ENCODE results near the gene SFXN2. TPM values are rescaled to one million over a fixed set of nuclear protein-coding genes. Genes with fewer than 3 reads are reported as not detected.
A peak's percentile ranks its signal among the peaks of the same experiment; 100 is the strongest.

SFXN2 gene
- total and polyA plus RNA-seq, 2 experiments from 2014 or later: 5.7 to 6.2 TPM

GRCh38 chr10:102743078-102743587 is 28.7 kb downstream of the SFXN2 start:
- TF ChIP-seq, protein P1, sequence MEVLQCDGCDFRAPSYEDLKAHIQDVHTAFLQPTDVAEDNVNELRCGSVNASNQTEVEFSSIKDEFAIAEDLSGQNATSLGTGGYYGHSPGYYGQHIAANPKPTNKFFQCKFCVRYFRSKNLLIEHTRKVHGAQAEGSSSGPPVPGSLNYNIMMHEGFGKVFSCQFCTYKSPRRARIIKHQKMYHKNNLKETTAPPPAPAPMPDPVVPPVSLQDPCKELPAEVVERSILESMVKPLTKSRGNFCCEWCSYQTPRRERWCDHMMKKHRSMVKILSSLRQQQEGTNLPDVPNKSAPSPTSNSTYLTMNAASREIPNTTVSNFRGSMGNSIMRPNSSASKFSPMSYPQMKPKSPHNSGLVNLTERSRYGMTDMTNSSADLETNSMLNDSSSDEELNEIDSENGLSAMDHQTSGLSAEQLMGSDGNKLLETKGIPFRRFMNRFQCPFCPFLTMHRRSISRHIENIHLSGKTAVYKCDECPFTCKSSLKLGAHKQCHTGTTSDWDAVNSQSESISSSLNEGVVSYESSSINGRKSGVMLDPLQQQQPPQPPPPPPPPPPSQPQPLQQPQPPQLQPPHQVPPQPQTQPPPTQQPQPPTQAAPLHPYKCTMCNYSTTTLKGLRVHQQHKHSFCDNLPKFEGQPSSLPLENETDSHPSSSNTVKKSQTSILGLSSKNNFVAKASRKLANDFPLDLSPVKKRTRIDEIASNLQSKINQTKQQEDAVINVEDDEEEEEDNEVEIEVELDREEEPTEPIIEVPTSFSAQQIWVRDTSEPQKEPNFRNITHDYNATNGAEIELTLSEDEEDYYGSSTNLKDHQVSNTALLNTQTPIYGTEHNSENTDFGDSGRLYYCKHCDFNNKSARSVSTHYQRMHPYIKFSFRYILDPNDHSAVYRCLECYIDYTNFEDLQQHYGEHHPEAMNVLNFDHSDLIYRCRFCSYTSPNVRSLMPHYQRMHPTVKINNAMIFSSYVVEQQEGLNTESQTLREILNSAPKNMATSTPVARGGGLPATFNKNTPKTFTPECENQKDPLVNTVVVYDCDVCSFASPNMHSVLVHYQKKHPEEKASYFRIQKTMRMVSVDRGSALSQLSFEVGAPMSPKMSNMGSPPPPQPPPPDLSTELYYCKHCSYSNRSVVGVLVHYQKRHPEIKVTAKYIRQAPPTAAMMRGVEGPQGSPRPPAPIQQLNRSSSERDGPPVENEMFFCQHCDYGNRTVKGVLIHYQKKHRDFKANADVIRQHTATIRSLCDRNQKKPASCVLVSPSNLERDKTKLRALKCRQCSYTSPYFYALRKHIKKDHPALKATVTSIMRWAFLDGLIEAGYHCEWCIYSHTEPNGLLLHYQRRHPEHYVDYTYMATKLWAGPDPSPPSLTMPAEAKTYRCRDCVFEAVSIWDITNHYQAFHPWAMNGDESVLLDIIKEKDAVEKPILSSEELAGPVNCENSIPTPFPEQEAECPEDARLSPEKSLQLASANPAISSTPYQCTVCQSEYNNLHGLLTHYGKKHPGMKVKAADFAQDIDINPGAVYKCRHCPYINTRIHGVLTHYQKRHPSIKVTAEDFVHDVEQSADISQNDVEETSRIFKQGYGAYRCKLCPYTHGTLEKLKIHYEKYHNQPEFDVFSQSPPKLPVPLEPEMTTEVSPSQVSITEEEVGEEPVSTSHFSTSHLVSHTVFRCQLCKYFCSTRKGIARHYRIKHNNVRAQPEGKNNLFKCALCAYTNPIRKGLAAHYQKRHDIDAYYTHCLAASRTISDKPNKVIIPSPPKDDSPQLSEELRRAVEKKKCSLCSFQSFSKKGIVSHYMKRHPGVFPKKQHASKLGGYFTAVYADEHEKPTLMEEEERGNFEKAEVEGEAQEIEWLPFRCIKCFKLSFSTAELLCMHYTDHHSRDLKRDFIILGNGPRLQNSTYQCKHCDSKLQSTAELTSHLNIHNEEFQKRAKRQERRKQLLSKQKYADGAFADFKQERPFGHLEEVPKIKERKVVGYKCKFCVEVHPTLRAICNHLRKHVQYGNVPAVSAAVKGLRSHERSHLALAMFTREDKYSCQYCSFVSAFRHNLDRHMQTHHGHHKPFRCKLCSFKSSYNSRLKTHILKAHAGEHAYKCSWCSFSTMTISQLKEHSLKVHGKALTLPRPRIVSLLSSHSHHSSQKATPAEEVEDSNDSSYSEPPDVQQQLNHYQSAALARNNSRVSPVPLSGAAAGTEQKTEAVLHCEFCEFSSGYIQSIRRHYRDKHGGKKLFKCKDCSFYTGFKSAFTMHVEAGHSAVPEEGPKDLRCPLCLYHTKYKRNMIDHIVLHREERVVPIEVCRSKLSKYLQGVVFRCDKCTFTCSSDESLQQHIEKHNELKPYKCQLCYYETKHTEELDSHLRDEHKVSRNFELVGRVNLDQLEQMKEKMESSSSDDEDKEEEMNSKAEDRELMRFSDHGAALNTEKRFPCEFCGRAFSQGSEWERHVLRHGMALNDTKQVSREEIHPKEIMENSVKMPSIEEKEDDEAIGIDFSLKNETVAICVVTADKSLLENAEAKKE (CRISPR knock-in tag; IDR thresholded peaks at IDR 0.05): no peak
- Histone ChIP-seq H2AFZ (no peak overlapping the region), H3K4me2 (peak overlapping the region; percentile 67), H3K4me1 (ENCODE audit: insufficient read depth) (peaks cover 5% of the 10 kb centered on the region; the same call in 1 of the 2 replicates), H3K79me2 (replicated peaks; ENCODE audit: insufficient read depth) (peaks cover 20% of the 10 kb centered on the region), H4K20me1 (replicated peaks; ENCODE audit: insufficient read depth) (0 out of 2 replicates have a peak, but pooled peaks cover 1% of the 10 kb centered on the region), H3F3A (replicated peaks; ENCODE audit: low read depth) (no peaks in the 10 kb centered on the region; the same call in 1 of the 2 replicates), H3K27ac (ENCODE audit: low read depth) (no peak overlapping the region), H3K4me3 (peak overlapping the region; percentile 40), H3K9me2 (ENCODE audit: insufficient read depth) (no peaks in the 10 kb centered on the region), H3K27me3 (ENCODE audit: insufficient read depth) (no peaks in the 10 kb centered on the region), H3K36me3 (ENCODE audit: insufficient read depth) (no peaks in the 10 kb centered on the region)
- DNase-seq (ENCODE audit: low spot score): no peak
- H3K27ac Mint-ChIP-seq: peak overlapping the region; percentile 25; the same call in 1 of the 2 replicates
- peak overlapping the region; percentile 95 for H3K4me3 Mint-ChIP-seq
- H3K36me3 Mint-ChIP-seq (ENCODE audit: low read depth): no peaks in the 10 kb centered on the region
- no peaks in the 10 kb centered on the region for H3K9me3 Mint-ChIP-seq
- peaks cover 23% of the 10 kb centered on the region for H3K4me1 Mint-ChIP-seq
- H3K27me3 Mint-ChIP-seq (ENCODE audit: insufficient read depth, low read depth, poor library complexity): peaks cover 12% of the 10 kb centered on the region
- ATAC-seq: peak; percentile 3; the same call in 2 of the 3 replicates

DNA sequence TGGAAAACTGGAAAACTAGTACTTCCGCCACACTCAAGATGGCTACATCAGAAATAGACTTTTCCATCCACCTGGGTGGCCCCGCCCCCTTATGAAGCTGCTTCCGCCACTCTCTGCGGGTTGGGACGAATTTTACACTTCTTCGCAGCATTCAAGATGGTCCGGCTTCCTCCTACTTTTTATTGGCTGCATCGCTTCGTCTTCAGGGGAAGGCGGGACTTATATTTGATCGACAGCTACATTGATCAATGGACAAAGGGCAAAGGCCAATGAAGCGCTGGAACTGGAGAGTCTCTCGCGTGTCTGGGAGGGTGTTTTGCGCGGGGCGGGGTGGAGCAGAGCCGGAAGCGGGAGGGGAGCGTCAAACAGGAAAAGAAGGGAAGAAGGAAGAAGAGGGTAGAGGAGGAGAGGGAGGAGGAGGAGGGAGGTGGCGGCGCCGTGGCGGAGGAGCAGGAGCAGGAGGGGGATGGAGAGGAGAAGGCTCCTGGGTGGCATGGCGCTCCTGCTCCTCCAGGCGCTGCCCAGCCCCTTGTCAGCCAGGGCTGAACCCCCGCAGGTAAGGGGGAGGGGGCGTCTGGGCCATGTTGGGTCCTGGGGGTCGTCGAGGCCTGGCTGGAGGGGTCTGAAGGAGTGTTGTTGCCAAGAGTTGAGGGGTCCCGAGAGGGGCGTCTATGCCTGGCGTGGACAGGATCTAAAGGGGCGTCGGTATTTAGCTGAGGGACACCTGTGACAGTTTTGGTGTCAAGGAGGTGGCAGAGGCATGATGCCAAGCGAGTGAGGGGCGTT is 29.3 kb downstream of the SFXN2 start, which contains the start of gene WBP1L:
WBP1L (plus strand) TSS at position 361 of the 786 bp plus-strand sequence; CDS start at position 467, 106 bp downstream.
- Mint-ChIP-seq H3K9me3 (no peaks in the 10 kb centered on the region), H3K4me3 (peak within 1 kb of the TSS; percentile 95), H3K27me3 (ENCODE audit: insufficient read depth, low read depth, poor library complexity) (peaks cover 12% of the 10 kb centered on the region), H3K36me3 (ENCODE audit: low read depth) (no peaks in the 10 kb centered on the region), H3K27ac (peak within 1 kb of the TSS; percentile 58), H3K4me1 (peaks cover 23% of the 10 kb centered on the region)
- Histone ChIP-seq H3F3A (replicated peaks; ENCODE audit: low read depth) (no peaks in the 10 kb centered on the region; the same call in 1 of the 2 replicates), H3K9me2 (ENCODE audit: insufficient read depth) (no peaks in the 10 kb centered on the region), H3K27me3 (ENCODE audit: insufficient read depth) (no peaks in the 10 kb centered on the region), H3K36me3 (ENCODE audit: insufficient read depth) (no peaks in the 10 kb centered on the region), H4K20me1 (replicated peaks; ENCODE audit: insufficient read depth) (0 out of 2 replicates have a peak, but pooled peaks cover 7% of the 10 kb centered on the region), H2AFZ (no peak within 1 kb of the TSS), H3K4me2 (peak within 1 kb of the TSS; percentile 88), H3K79me2 (replicated peaks; ENCODE audit: insufficient read depth) (peaks cover 20% of the 10 kb centered on the region), H3K4me3 (peak within 1 kb of the TSS; percentile 60), H3K4me1 (ENCODE audit: insufficient read depth) (peaks cover 5% of the 10 kb centered on the region; the same call in 1 of the 2 replicates), H3K27ac (ENCODE audit: low read depth) (no peak within 1 kb of the TSS)
- DNase-seq (ENCODE audit: low spot score) (peak; percentile 99), ATAC-seq (peak; percentile 93)
- TF ChIP-seq POLR2AphosphoS5 (IDR thresholded peaks at IDR 0.05; ENCODE audit: low read depth) (peak; percentile 75), CREB1 (CRISPR knock-in tag; IDR thresholded peaks at IDR 0.05; ENCODE audit: low read depth) (peak; percentile 71), NANOG (IDR thresholded peaks at IDR 0.05; ENCODE audit: borderline replicate concordance) (no peak), EZH2 (IDR thresholded peaks at IDR 0.05; ENCODE audit: low read depth, unreplicated experiment) (no peak), STAT1 (IDR thresholded peaks at IDR 0.05; ENCODE audit: unreplicated experiment) (no peak), ZNF114 (CRISPR knock-in tag; IDR thresholded peaks at IDR 0.05) (no peak)
- TF ChIP-seq, protein P2, sequence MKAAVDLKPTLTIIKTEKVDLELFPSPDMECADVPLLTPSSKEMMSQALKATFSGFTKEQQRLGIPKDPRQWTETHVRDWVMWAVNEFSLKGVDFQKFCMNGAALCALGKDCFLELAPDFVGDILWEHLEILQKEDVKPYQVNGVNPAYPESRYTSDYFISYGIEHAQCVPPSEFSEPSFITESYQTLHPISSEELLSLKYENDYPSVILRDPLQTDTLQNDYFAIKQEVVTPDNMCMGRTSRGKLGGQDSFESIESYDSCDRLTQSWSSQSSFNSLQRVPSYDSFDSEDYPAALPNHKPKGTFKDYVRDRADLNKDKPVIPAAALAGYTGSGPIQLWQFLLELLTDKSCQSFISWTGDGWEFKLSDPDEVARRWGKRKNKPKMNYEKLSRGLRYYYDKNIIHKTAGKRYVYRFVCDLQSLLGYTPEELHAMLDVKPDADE (IDR thresholded peaks at IDR 0.05): peak; percentile 72

Measured in GM23338 (cell line).